Measurements from ENCODE around the gene WDR70.
"Not testable (repeated sequence)": the region's sequence is repeated elsewhere in the genome, so short reads cannot be mapped to it uniquely, and the experiment has no call there.

WDR70 gene

GRCh38 chr5:37570597-37570996 is 191.5 kb downstream of the WDR70 start:
- no peak for DNase-seq

DNA sequence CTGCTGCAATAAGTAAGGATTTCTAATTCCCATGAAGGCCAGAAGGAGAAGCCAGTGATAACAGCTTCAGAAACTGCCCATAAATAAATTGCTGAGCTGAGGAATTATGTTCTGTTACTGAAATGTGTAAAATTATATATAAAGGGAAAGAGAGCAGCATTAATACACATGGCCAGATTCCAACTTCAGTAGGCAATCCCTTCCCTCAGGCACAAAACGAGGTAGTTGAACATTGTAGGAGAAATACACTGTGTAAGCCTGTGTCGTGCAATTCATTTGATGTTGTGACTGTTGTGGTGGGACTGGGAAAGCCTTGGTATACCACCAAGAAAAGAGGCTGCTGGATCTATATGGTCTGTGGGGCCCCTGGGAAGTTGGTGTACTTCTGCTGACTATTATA is 192.9 kb downstream of the WDR70 start:
- no peak for DNase-seq

GRCh38 chr5:37575541-37576489 is 196.7 kb downstream of the WDR70 start:
- no peak for DNase-seq

DNA sequence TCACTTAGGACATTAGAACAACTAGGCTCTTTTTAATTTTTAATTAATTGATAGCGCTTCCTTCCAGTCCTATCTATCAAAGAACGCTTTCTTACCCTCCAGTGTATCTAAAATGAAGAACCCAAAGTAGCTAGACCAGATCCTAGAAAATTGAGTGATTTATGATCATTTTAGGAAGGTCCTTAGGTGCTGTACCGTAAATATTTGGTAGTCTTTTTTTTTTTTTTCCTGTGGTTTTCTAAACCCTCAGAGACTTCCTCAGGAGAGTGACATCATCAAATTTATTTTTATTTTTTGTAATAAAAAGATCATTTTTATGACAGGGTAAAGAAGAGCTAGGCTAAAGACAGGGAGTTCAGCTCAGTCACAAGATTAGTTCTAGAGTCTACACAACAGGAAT is 197.4 kb downstream of the WDR70 start:
- DNase-seq: no peak

DNA sequence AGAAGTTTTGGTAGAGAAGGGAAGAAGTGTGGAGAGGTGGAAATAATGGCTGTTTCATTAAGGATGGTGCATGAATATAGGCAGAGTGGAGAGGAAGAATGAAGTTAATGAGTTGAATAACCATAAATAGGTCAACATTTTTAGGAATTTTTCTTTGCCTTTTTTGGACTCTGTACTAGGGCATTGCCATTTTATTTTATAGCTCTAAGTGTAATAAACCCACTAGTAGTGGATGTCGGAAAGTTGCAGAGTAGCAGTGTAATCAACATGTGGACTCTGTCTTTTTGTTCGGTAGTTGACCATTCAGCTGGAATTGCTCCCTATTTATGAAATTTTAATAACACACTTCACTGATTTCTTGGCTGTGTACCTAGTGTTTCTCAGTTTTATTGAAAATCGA is 199.1 kb downstream of the WDR70 start:
- DNase-seq: no peak

GRCh38 chr5:37580106-37580505 is 201.0 kb downstream of the WDR70 start:
- no peak for DNase-seq

GRCh38 chr5:37582202-37582601 is 203.1 kb downstream of the WDR70 start:
- DNase-seq: no peak

DNA sequence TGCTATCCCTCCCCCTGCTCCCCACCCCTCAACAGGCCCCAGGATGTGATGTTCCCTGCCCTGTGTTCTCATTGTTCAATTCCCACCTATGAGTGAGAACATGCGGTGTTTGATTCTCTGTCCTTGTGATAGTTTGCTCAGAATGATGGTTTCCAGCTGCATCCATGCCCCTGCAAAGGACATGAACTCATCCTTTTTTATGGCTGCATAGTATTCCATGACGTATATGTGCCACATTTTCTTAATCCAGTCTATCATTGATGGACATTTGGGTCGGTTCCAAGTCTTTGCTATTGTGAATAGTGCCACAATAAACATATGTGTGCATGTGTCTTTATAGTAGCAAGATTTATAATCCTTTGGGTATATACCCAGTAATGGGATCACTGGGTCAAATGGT is 214.2 kb downstream of the WDR70 start:
- not testable (repeated sequence) for DNase-seq

- not testable (repeated sequence) for DNase-seq
These were observed 215.7 kb downstream of the WDR70 start for GRCh38 chr5:37594864-37595263.

- DNase-seq: no peak
These were observed 219.6 kb downstream of the WDR70 start for GRCh38 chr5:37598733-37599132.

- DNase-seq: no peak
These were observed 222.0 kb downstream of the WDR70 start for GRCh38 chr5:37601163-37601562.

DNA sequence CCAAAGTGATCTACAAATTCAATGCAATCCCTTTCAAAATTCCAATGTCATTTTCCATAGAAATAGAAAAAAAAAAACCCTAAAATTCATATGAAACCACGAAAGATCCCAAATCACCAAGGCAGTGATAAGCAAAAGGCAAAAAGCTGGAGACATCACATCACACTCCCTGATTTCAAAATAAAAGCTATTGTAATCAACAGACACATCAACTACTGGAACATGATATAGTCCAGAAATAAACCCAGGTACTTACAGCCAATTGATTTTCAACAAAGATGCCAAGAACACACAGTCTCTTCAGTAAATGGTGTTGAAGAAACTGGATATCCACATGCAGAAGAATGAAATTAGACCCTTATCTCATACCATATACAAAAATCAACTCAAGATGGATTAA is 224.0 kb downstream of the WDR70 start:
- no peak for DNase-seq

- DNase-seq: no peak
These were observed 225.2 kb downstream of the WDR70 start for GRCh38 chr5:37604290-37604689.

DNA sequence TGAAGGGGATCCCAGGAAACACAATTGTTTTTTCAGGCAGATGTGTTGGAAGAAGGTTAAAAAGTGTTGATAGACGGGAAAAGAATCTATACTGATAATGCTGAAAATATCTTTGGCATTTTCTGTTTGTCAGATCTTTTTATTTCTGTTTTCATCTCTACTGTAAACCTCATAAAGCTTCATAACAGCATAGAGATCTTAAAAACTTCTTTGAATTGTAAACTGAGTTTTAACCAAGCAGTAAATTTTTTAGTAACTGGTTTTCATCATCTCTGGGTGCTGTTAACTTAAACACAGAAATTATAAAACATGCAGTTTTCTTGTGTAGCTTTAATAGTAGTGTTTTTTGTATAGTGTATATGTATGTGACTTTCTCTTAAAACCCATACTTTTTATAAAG is 227.0 kb downstream of the WDR70 start:
- no peak for DNase-seq

DNA sequence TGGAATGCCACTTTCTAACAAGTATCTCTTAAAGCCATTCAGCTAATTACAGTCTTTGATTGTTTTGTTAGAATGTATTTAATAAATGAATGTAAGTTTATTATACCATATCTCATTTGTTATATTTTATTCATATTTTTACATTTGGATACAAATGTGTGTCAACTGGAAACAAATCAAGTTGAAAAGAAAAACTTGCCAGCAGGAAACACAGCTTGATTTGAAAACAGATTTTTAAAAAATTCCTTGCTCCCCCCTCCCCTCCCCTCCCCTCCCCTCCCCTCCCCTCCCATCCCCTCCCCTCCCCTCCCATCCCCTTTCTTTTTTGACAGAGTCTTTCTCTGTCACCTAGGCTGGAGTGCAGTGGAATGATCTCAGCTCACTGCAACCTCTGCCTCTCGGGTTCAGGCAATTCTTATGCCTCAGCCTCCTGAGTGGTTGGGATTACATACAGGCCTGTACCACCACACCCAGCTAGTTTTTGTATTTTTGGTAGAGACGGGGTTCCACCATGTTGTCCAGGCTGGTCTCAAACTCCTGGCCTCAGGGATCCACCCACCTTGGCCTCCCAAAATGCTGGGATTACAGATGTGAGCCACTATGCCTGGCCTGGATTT is 227.6 kb downstream of the WDR70 start:
- DNase-seq: no peak

- no peak for DNase-seq
These were observed 236.1 kb downstream of the WDR70 start for GRCh38 chr5:37615184-37615583.

DNA sequence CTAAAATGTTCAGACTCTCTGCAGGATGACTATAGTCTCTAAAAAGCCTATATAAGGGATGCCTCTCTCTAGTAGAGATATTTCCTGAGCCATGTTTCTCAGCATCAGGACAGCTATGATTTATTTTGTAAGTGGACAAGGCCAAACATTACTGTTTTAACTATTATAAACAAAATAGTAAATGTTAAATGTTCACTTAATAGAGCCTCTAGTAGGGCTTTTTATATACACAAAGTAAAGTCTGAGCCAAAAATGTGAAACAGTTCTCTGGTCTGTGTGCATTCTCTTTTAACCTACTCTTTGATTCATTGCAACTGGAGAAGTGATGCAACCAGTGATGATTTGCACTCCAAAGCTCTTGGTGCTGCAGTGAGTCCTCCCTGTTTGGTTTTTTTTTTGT is 240.2 kb downstream of the WDR70 start:
- DNase-seq: no peak

DNA sequence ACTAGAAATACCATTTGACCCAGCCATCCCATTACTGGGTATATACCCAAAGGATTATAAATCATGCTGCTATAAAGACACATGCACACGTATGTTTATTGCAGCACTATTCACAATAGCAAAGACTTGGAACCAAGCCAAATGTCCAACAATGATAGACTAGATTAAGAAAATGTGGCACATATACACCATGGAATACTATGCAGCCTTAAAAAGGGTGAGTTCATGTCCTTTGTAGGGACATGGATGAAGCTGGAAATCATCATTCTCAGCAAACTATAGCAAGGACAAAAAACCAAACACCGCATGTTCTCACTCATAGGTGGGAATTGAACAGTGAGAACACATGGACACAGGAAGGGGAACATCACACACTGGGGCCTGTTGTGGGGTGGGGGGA is 243.2 kb downstream of the WDR70 start:
- DNase-seq: not testable (repeated sequence)

DNA sequence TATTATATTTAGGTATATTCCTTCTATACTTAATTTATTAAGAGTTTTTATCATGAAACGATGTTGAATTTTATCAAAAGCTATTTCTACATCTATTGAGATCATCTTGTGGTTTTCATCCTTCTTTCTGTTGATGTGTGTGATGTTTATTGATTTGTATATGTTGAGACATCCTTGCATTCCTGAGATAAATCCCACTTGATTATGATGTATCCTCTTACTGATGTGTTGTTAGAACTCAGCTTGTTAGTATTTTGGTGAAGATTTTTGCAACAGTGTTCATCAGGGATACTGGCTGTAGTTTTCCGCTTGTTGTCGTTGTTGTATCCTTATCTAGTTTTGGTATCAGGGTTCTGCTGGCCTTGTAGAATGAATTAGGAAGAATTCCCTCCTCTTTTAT is 247.1 kb downstream of the WDR70 start:
- DNase-seq: no peak

- no peak for DNase-seq
These were observed 249.8 kb downstream of the WDR70 start for GRCh38 chr5:37628876-37629275.

DNA sequence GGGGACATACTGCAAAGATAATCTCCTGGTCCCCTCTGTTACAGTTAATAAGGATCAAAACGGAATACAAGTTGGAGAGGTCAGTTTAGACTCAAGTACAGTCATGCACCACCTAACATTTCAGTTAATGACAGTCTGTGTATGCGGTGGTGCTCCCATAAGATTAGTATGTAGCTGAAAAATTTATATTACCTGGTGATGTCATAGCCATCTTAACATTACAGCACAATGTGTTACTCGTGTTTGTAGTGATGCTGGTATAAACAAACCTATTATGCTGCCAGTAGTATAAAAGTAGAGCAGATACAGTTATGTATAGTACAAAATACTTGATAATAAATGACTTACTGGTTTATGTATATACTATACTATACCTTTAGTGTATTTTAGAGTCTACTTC is 252.8 kb downstream of the WDR70 start:
- DNase-seq: no peak

GRCh38 chr5:37637165-37637845 is 258.2 kb downstream of the WDR70 start:
- no peak for DNase-seq

GRCh38 chr5:37638897-37639296 is 259.8 kb downstream of the WDR70 start:
- no peak for DNase-seq
